OCI-LY3 (cell line): ENCODE results near the gene TOR4A.
"Not testable (repeated sequence)": the region's sequence is repeated elsewhere in the genome, so short reads cannot be mapped to it uniquely, and the experiment has no call there.

Experiments used
- H2AFZ ChIP-seq: fragments of 200-600, 300-600 bp; shearing (Covaris generic); 2 replicates; pipeline ENCODE4 v1.6.0; 2014; ENCODE audit warnings: antibody characterized with exemption, low read depth, low read length
- H3K27ac ChIP-seq: fragments of 200-600, 300-600 bp; sonication (generic); 2 replicates; pipeline ENCODE4 v1.5.1; 2014; ENCODE audit warnings: mild to moderate bottlenecking, low read length, moderate library complexity, mixed read lengths
- H3K27me3 ChIP-seq: fragments of 200-600, 300-600 bp; sonication (generic); 2 replicates; pipeline ENCODE4 v1.6.1; 2014; ENCODE audit warnings: low read depth, low read length, mixed read lengths
- H3K36me3 ChIP-seq: fragments of 200-600, 300-600 bp; sonication (generic); replicated peaks from 2 replicates; pipeline ENCODE3; 2014; ENCODE audit warnings: low read depth, low read length, mixed read lengths
- H3K4me1 ChIP-seq: fragments of 300-600, 200-600 bp; sonication (generic); 2 replicates; pipeline ENCODE4 v1.6.1; 2014; ENCODE audit warnings: low read length, mixed read lengths
- H3K4me2 ChIP-seq: fragments of 200-600, 300-600 bp; sonication (generic); 2 replicates; pipeline ENCODE4 v1.6.1; 2014; ENCODE audit warnings: low read length, mixed read lengths
- H3K4me3 ChIP-seq: fragments of 300-600, 200-600 bp; sonication (generic); 2 replicates; pipeline ENCODE4 v1.5.1; 2014; ENCODE audit warnings: antibody characterized with exemption, mild to moderate bottlenecking, low read length, moderate library complexity
- H3K79me2 ChIP-seq: fragments of 300-600, 200-600 bp; shearing (Covaris generic); 2 replicates; pipeline ENCODE4 v1.6.1; 2014; ENCODE audit warnings: mild to moderate bottlenecking, low read length, mixed read lengths
- H3K9ac ChIP-seq: fragments of 300-600, 200-600 bp; shearing (Covaris generic); 2 replicates; pipeline ENCODE4 v1.6.0; 2014; ENCODE audit warnings: mild to moderate bottlenecking, low read length, moderate library complexity
- H3K9me3 ChIP-seq: fragments of 200-600, 300-600 bp; shearing (Covaris generic); 2 replicates; pipeline ENCODE4 v1.6.1; 2014; ENCODE audit warnings: low read length, mixed read lengths; ENCODE audit not compliant: insufficient read depth
- H4K20me1 ChIP-seq: fragments of 200-600, 300-600 bp; sonication (generic); 2 replicates; pipeline ENCODE4 v1.6.1; 2016; ENCODE audit warnings: low read length, mixed read lengths; ENCODE audit not compliant: insufficient read depth
- EZH2phosphoT487 ChIP-seq: fragments of 200-600 bp; shearing (Covaris generic); IDR thresholded peaks from 2 replicates; pipeline ENCODE4 v1.6.1; 2018; ENCODE audit warnings: antibody characterized with exemption, mixed run types, low read depth
- TF ChIP-seq, protein P1 (sequence below): fragments of 200-600, 300-600 bp; sonication (generic); IDR thresholded peaks from 2 replicates; pipeline ENCODE4 v1.5.1; 2014; ENCODE audit warnings: antibody characterized with exemption, low read length, low read depth

Gene TOR4A

GRCh38 chr9:137256362-137256761, 21.2 kb upstream of the TOR4A start:
- no peak overlapping the region for H3K27ac ChIP-seq
- H3K4me1 ChIP-seq = peaks cover 33% of the 10 kb centered on the region
- H3K4me3 ChIP-seq = peak overlapping the region; percentile 96
- H3K9ac ChIP-seq = peak overlapping the region; percentile 86; the same call in 1 of the 2 replicates
- no peaks in the 10 kb centered on the region for H3K9me3 ChIP-seq
- no peaks in the 10 kb centered on the region for H3K27me3 ChIP-seq
- H3K79me2 ChIP-seq = peaks cover 31% of the 10 kb centered on the region
- no peak overlapping the region for H2AFZ ChIP-seq
- H3K36me3 ChIP-seq = peaks cover 13% of the 10 kb centered on the region
- TF ChIP-seq, protein P1, sequence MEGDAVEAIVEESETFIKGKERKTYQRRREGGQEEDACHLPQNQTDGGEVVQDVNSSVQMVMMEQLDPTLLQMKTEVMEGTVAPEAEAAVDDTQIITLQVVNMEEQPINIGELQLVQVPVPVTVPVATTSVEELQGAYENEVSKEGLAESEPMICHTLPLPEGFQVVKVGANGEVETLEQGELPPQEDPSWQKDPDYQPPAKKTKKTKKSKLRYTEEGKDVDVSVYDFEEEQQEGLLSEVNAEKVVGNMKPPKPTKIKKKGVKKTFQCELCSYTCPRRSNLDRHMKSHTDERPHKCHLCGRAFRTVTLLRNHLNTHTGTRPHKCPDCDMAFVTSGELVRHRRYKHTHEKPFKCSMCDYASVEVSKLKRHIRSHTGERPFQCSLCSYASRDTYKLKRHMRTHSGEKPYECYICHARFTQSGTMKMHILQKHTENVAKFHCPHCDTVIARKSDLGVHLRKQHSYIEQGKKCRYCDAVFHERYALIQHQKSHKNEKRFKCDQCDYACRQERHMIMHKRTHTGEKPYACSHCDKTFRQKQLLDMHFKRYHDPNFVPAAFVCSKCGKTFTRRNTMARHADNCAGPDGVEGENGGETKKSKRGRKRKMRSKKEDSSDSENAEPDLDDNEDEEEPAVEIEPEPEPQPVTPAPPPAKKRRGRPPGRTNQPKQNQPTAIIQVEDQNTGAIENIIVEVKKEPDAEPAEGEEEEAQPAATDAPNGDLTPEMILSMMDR = no peak
- no peak for TF ChIP-seq EZH2phosphoT487
- peak overlapping the region; percentile 83 for H3K4me2 ChIP-seq
- H4K20me1 ChIP-seq = 0 out of 2 replicates have a peak, but pooled peaks cover 6% of the 10 kb centered on the region

GRCh38 chr9:137256856-137257255, 20.7 kb upstream of the TOR4A start:
- peak overlapping the region; percentile 83; the same call in 1 of the 2 replicates for H3K4me2 ChIP-seq
- no peak overlapping the region for H2AFZ ChIP-seq
- no peak overlapping the region for H3K9ac ChIP-seq
- H3K27ac ChIP-seq = no peak overlapping the region
- TF ChIP-seq, protein P1 = no peak
- TF ChIP-seq EZH2phosphoT487 = no peak
- peaks cover 13% of the 10 kb centered on the region for H3K36me3 ChIP-seq
- H3K4me1 ChIP-seq = peaks cover 32% of the 10 kb centered on the region
- no peaks in the 10 kb centered on the region for H3K27me3 ChIP-seq
- peaks cover 31% of the 10 kb centered on the region for H3K79me2 ChIP-seq
- H3K9me3 ChIP-seq = no peaks in the 10 kb centered on the region
- H4K20me1 ChIP-seq = 0 out of 2 replicates have a peak, but pooled peaks cover 6% of the 10 kb centered on the region
- H3K4me3 ChIP-seq = 0 out of 2 replicates have a peak overlapping the region, but pooled peaks have one; percentile 96

DNA sequence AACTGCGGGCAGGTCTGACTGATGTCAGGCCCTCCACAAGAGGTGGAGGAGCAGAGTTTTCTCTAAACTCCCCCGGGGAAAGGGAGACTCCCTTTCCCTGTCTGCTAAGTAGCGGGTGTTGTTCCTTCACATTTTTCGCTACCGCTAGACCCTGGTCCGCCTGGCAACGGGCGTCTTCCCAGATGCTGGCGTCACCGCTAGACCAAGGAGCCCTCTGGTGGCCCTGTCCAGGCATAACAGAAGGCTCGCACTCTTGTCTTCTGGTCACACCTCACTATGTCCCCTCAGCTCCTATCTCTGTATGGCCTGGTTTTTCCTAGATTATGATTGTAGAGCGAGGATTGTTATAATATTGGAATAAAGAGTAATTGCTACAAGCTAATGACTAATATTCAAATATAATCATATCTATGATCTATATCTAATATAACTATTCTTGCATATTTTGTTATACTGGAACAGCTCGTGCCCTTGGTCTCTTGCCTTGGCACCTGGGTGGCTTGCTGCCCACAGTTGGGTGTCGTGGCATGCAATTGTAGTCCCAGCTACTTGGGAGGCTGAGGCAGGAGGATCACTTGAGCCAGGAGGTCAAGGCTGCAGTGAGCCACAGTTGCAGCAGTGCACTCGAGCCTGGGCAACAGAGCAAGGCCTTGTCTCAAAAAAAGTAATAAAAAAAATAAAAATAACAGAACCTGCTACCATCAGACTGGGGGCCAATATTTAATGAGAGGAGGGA, 15.2 kb upstream of the TOR4A start:
- not testable (repeated sequence) for H3K27me3 ChIP-seq, H3K9me3 ChIP-seq, H3K9ac ChIP-seq, H3K79me2 ChIP-seq, H3K4me2 ChIP-seq, H2AFZ ChIP-seq, H4K20me1 ChIP-seq, H3K4me3 ChIP-seq, H3K27ac ChIP-seq, H3K4me1 ChIP-seq
- TF ChIP-seq, protein P1 = peak; percentile 28; the same call in 1 of the 2 replicates
- peaks cover 22% of the 10 kb centered on the region for H3K36me3 ChIP-seq

GRCh38 chr9:137262909-137263285, 14.6 kb upstream of the TOR4A start:
- no peak overlapping the region for H3K27ac ChIP-seq
- no peaks in the 10 kb centered on the region for H3K9me3 ChIP-seq
- H3K9ac ChIP-seq = no peak overlapping the region
- no peak for TF ChIP-seq EZH2phosphoT487
- TF ChIP-seq, protein P1 = no peak
- H2AFZ ChIP-seq = no peak overlapping the region
- H3K79me2 ChIP-seq = 0 out of 2 replicates have a peak, but pooled peaks cover 3% of the 10 kb centered on the region
- peaks cover 24% of the 10 kb centered on the region for H3K36me3 ChIP-seq
- H3K4me2 ChIP-seq = no peak overlapping the region
- H4K20me1 ChIP-seq = no peaks in the 10 kb centered on the region
- H3K4me3 ChIP-seq = no peak overlapping the region
- no peaks in the 10 kb centered on the region for H3K27me3 ChIP-seq
- no peaks in the 10 kb centered on the region for H3K4me1 ChIP-seq
